ENCODE data around the gene PAX8. TPM values are rescaled to one million over a fixed set of nuclear protein-coding genes. Genes with fewer than 3 reads are reported as not detected.

The PAX8 gene
- polyA plus RNA-seq, 1 of the 3 experiments (the other 2 are of a cell fraction) = 0.23 TPM

DNA sequence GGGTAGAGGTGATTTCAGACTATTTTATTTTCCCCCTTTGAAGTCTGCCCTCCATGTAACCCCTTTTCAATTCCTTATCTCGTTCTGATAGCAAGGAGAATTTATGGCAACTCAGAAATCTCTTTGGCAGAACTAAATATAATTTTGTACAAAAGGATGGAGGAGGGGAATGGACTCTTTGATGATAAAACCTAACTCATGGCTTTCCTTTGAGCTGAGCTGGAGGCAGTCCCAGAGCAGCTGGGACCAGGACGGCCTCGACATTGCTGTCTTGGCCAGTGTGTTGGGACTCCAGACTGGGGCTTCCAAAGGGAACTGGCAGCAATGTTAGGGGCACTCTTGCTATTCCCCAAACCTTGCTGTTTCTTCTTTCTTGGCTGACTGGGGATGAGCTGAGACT, 47.7 kb downstream of the PAX8 start:
- no peaks in the 10 kb centered on the region for H3K79me2 ChIP-seq (ENCODE audit: insufficient read depth)
- no peak for DNase-seq
- no peak for TF ChIP-seq EZH2phosphoT487 (IDR thresholded peaks at IDR 0.05; ENCODE audit: borderline replicate concordance, low read depth)
- no peak for TF ChIP-seq FOXM1 (IDR thresholded peaks at IDR 0.05; ENCODE audit: low read depth)
- TF ChIP-seq MXI1 (IDR thresholded peaks at IDR 0.05; ENCODE audit: low read depth, low read length) = no peak
- no peak for TF ChIP-seq GATA2 (CRISPR knock-in tag; IDR thresholded peaks at IDR 0.05)
- no peak for TF ChIP-seq POLR2AphosphoS5 (IDR thresholded peaks at IDR 0.05; ENCODE audit: low read depth, low read length)
- no peak for TF ChIP-seq SMC3 (IDR thresholded peaks at IDR 0.05; ENCODE audit: low read depth, low read length)
- TF ChIP-seq NRF1 (IDR thresholded peaks at IDR 0.05; ENCODE audit: low read depth, low read length) = no peak
- no peak for TF ChIP-seq TCF12 (IDR thresholded peaks at IDR 0.05)
- TF ChIP-seq JUND (IDR thresholded peaks at IDR 0.05) = no peak
- TF ChIP-seq, protein P1, sequence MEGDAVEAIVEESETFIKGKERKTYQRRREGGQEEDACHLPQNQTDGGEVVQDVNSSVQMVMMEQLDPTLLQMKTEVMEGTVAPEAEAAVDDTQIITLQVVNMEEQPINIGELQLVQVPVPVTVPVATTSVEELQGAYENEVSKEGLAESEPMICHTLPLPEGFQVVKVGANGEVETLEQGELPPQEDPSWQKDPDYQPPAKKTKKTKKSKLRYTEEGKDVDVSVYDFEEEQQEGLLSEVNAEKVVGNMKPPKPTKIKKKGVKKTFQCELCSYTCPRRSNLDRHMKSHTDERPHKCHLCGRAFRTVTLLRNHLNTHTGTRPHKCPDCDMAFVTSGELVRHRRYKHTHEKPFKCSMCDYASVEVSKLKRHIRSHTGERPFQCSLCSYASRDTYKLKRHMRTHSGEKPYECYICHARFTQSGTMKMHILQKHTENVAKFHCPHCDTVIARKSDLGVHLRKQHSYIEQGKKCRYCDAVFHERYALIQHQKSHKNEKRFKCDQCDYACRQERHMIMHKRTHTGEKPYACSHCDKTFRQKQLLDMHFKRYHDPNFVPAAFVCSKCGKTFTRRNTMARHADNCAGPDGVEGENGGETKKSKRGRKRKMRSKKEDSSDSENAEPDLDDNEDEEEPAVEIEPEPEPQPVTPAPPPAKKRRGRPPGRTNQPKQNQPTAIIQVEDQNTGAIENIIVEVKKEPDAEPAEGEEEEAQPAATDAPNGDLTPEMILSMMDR (IDR thresholded peaks at IDR 0.05) = no peak
- TF ChIP-seq CHD2 (IDR thresholded peaks at IDR 0.05; ENCODE audit: low read length, partially characterized antibody) = no peak
- TF ChIP-seq RFX5 (IDR thresholded peaks at IDR 0.05; ENCODE audit: low read length) = no peak
- TF ChIP-seq YY1 (IDR thresholded peaks at IDR 0.05; ENCODE audit: low read depth) = no peak
- TF ChIP-seq PBX3 (IDR thresholded peaks at IDR 0.05) = no peak
- TF ChIP-seq MEF2A (IDR thresholded peaks at IDR 0.05; ENCODE audit: borderline replicate concordance, low read depth) = no peak
- TF ChIP-seq TAF1 (IDR thresholded peaks at IDR 0.05; ENCODE audit: borderline replicate concordance, low read depth, low read length) = no peak
- 73% methylated on average over 3 of the region's 3 CpGs for WGBS (ENCODE audit: low lambda C conversion rate)
- no peaks in the 10 kb centered on the region for H3F3A ChIP-seq (replicated peaks; ENCODE audit: insufficient read depth)
- H3K36me3 ChIP-seq (replicated peaks in 1 of 2; ENCODE audit: control insufficient read depth in 1 of 2, insufficient read depth in 2 of 2, low read length in 1 of 2) = no peaks in the 10 kb centered on the region
- CTCF ChIA-PET = interaction anchor here (0.6 to 2.3 kb wide), 5 partner anchors 10 to 159 kb away, joined by 3 to 9 read pairs (median 7); no protein-coding TSS in a partner anchor
- POLR2A ChIA-PET = no interaction called here
- H3K27ac ChIP-seq (ENCODE audit: low read depth in 2 of 2, low read length in 1 of 2) = no peak overlapping the region
- H3K9me2 ChIP-seq = no peaks in the 10 kb centered on the region
- H3K4me2 ChIP-seq = no peak overlapping the region
- H3K4me1 ChIP-seq (ENCODE audit: control insufficient read depth in 1 of 2, insufficient read depth in 2 of 2, low read depth in 1 of 2, low read length in 1 of 2) = peaks cover 0 to 1% of the 10 kb centered on the region in 2 experiments; a peak in 1 of 4 replicates
- H3K9ac ChIP-seq = no peak overlapping the region
- H4K20me1 ChIP-seq (ENCODE audit: insufficient read depth) = no peaks in the 10 kb centered on the region
- H3K27me3 ChIP-seq (ENCODE audit: insufficient read depth) = no peaks in the 10 kb centered on the region
- H3K9me3 ChIP-seq = no peaks in the 10 kb centered on the region
- no peak overlapping the region for H3K4me3 ChIP-seq (ENCODE audit: low read depth in 2 of 2, low read length in 1 of 2)
- H2AFZ ChIP-seq (ENCODE audit: low read depth) = no peak overlapping the region

DNA sequence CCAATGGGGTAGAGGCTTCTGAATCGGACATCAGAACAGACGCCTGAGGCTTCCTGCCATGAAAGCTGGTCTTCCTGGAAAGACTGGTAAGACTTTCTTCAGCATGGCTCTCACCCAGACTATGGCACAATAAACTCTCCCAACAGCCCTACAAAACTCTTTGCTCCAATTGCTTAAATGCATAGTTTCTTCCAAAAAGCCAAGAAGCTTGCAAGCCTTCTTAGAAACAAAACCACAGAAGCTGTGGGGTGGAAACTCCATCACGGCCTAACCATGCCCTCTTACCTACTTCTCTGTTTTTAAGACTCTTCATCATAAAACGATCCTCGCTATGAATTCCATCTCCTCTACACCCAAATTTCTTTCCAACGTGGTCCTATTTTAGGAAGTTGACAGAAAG, 48.2 kb downstream of the PAX8 start:
- Histone ChIP-seq H2AFZ (ENCODE audit: low read depth) (no peak overlapping the region), H3K27ac (ENCODE audit: low read depth in 2 of 2, low read length in 1 of 2) (no peak overlapping the region), H3K4me1 (ENCODE audit: control insufficient read depth in 1 of 2, insufficient read depth in 2 of 2, low read depth in 1 of 2, low read length in 1 of 2) (peaks cover 0 to 4% of the 10 kb centered on the region in 2 experiments; a peak in 2 of 4 replicates), H3K4me3 (ENCODE audit: low read depth in 2 of 2, low read length in 1 of 2) (no peak overlapping the region), H3K9ac (no peak overlapping the region), H3F3A (replicated peaks; ENCODE audit: insufficient read depth) (no peaks in the 10 kb centered on the region), H3K27me3 (ENCODE audit: insufficient read depth) (no peaks in the 10 kb centered on the region), H3K9me3 (no peaks in the 10 kb centered on the region), H3K9me2 (no peaks in the 10 kb centered on the region), H3K4me2 (no peak overlapping the region), H3K79me2 (ENCODE audit: insufficient read depth) (no peaks in the 10 kb centered on the region), H3K36me3 (replicated peaks in 1 of 2; ENCODE audit: control insufficient read depth in 1 of 2, insufficient read depth in 2 of 2, low read length in 1 of 2) (no peaks in the 10 kb centered on the region), H4K20me1 (ENCODE audit: insufficient read depth) (no peaks in the 10 kb centered on the region)
- no peak for DNase-seq
- POLR2A ChIA-PET = no interaction called here
- WGBS (ENCODE audit: low lambda C conversion rate) = 76% methylated on average over 6 of the region's 6 CpGs
- CTCF ChIA-PET = interaction anchor here (1.0 to 2.3 kb wide), 4 partner anchors 9 to 160 kb away, joined by 3 to 9 read pairs (median 6); no protein-coding TSS in a partner anchor
- TF ChIP-seq TAF1 (IDR thresholded peaks at IDR 0.05; ENCODE audit: borderline replicate concordance, low read depth, low read length) (no peak), MAX (IDR thresholded peaks at IDR 0.05; ENCODE audit: low read depth) (no peak)
- TF ChIP-seq, protein P2, sequence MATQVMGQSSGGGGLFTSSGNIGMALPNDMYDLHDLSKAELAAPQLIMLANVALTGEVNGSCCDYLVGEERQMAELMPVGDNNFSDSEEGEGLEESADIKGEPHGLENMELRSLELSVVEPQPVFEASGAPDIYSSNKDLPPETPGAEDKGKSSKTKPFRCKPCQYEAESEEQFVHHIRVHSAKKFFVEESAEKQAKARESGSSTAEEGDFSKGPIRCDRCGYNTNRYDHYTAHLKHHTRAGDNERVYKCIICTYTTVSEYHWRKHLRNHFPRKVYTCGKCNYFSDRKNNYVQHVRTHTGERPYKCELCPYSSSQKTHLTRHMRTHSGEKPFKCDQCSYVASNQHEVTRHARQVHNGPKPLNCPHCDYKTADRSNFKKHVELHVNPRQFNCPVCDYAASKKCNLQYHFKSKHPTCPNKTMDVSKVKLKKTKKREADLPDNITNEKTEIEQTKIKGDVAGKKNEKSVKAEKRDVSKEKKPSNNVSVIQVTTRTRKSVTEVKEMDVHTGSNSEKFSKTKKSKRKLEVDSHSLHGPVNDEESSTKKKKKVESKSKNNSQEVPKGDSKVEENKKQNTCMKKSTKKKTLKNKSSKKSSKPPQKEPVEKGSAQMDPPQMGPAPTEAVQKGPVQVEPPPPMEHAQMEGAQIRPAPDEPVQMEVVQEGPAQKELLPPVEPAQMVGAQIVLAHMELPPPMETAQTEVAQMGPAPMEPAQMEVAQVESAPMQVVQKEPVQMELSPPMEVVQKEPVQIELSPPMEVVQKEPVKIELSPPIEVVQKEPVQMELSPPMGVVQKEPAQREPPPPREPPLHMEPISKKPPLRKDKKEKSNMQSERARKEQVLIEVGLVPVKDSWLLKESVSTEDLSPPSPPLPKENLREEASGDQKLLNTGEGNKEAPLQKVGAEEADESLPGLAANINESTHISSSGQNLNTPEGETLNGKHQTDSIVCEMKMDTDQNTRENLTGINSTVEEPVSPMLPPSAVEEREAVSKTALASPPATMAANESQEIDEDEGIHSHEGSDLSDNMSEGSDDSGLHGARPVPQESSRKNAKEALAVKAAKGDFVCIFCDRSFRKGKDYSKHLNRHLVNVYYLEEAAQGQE (IDR thresholded peaks at IDR 0.05; ENCODE audit: low read depth, low read length) = no peak
